Lower leg skin (tissue), 3 donors: Measurements from ENCODE around the gene F3.

Source experiments
- CTCF ChIP-seq, 3 donors: fragments of 450-650 bp; IDR thresholded peaks; one replicate each; pipeline ENCODE4 v1.5.1; 2016; ENCODE audit warnings: antibody characterized with exemption in 3 of 3, mild to moderate bottlenecking in 3 of 3, moderate library complexity in 2 of 3
- POLR2A ChIP-seq, 2 donors: fragments of 450-650 bp; IDR thresholded peaks; one replicate each; pipeline ENCODE4 v1.6.1; 2016 to 2017; ENCODE audit warnings: antibody characterized with exemption in 2 of 2, mild to moderate bottlenecking in 1 of 2, moderate library complexity in 1 of 2

- TF ChIP-seq CTCF (IDR thresholded peaks at IDR 0.05) (no peak), POLR2A (IDR thresholded peaks at IDR 0.05) (no peak)
These were observed 8.1 kb upstream of the F3 start for GRCh38 chr1:94549706-94550105.
